Measurements from ENCODE around the gene GNG12. TPM values are rescaled to one million over a fixed set of nuclear protein-coding genes. Genes with fewer than 3 reads are reported as not detected.
A peak's percentile ranks its signal among the peaks of the same experiment; 100 is the strongest.
"Not testable (repeated sequence)": the region's sequence is repeated elsewhere in the genome, so short reads cannot be mapped to it uniquely, and the experiment has no call there.

Gene GNG12
- total and polyA plus RNA-seq, 2 donors (not counting 1 experiment from before 2014, with no cell fraction given), result not detected

GRCh38 chr1:67732750-67733151, 100.5 kb downstream of the GNG12 start:
- Histone ChIP-seq H3K36me3 (replicated peaks in 1 of 2; ENCODE audit: control extremely low read depth in 1 of 2, control insufficient read depth in 1 of 2, extremely low read depth in 1 of 2, insufficient read depth in 2 of 2, low read length in 1 of 2) (no peaks in the 10 kb centered on the region), H3K79me2 (ENCODE audit: control insufficient read depth, insufficient read depth, low read length) (no peaks in the 10 kb centered on the region), H3K27ac (ENCODE audit: low read length in 2 of 2) (no peak overlapping the region), H3K9me3 (ENCODE audit: control extremely low read depth in 1 of 3, control insufficient read depth in 2 of 3, insufficient read depth in 1 of 3, low read length in 2 of 3) (no peaks in the 10 kb centered on the region), H3K4me3 (ENCODE audit: control extremely low read depth in 1 of 5, extremely low read depth in 1 of 5, insufficient read depth in 1 of 5, low read depth in 2 of 5, low read length in 4 of 5) (no peak overlapping the region), H3K4me1 (ENCODE audit: control insufficient read depth in 2 of 2, insufficient read depth in 2 of 2, low read length in 2 of 2) (peaks cover 32 to 43% of the 10 kb centered on the region in 2 donors), H2AFZ (ENCODE audit: insufficient read depth, low read depth, low read length, poor library complexity, severe bottlenecking) (no peak overlapping the region), H3K4me2 (replicated peaks; ENCODE audit: low read depth, low read length, poor library complexity, severe bottlenecking) (no peak overlapping the region), H4K20me1 (ENCODE audit: control insufficient read depth, insufficient read depth, low read length, poor library complexity, severe bottlenecking) (no peaks in the 10 kb centered on the region), H3K9ac (ENCODE audit: low read length) (no peak overlapping the region), H3K27me3 (replicated peaks in 1 of 4; ENCODE audit: control extremely low read depth in 1 of 4, control insufficient read depth in 3 of 4, insufficient read depth in 4 of 4, low read length in 3 of 4) (no peaks in the 10 kb centered on the region)
- H3K27ac Mint-ChIP-seq, result peak overlapping the region; percentile 39
- H3K27me3 Mint-ChIP-seq, result no peaks in the 10 kb centered on the region
- POLR2A ChIA-PET, result no interaction called here
- peaks cover 40% of the 10 kb centered on the region for H3K4me1 Mint-ChIP-seq
- DNase-seq, result no peak
- H3K4me3 Mint-ChIP-seq, result no peak overlapping the region
- no peaks in the 10 kb centered on the region for H3K9me3 Mint-ChIP-seq (ENCODE audit: insufficient read depth)
- intact Hi-C loops (cut with micrococcal nuclease), result no loop called here
- no peak for ATAC-seq (ENCODE audit: low read depth)
- CTCF ChIA-PET, result interaction anchor here (0.6 to 0.7 kb wide), 2 partner anchors 11 to 28 kb away, joined by 3 read pairs; no protein-coding TSS in a partner anchor
- 80% methylated on average over 5 of the region's 6 CpGs for WGBS (ENCODE audit: insufficient coverage)
- TF ChIP-seq EZH2 (IDR thresholded peaks at IDR 0.05; ENCODE audit: borderline replicate concordance, insufficient read depth, low read depth, low read length, poor library complexity, severe bottlenecking), result no peak
- TF ChIP-seq, protein P1, sequence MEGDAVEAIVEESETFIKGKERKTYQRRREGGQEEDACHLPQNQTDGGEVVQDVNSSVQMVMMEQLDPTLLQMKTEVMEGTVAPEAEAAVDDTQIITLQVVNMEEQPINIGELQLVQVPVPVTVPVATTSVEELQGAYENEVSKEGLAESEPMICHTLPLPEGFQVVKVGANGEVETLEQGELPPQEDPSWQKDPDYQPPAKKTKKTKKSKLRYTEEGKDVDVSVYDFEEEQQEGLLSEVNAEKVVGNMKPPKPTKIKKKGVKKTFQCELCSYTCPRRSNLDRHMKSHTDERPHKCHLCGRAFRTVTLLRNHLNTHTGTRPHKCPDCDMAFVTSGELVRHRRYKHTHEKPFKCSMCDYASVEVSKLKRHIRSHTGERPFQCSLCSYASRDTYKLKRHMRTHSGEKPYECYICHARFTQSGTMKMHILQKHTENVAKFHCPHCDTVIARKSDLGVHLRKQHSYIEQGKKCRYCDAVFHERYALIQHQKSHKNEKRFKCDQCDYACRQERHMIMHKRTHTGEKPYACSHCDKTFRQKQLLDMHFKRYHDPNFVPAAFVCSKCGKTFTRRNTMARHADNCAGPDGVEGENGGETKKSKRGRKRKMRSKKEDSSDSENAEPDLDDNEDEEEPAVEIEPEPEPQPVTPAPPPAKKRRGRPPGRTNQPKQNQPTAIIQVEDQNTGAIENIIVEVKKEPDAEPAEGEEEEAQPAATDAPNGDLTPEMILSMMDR (IDR thresholded peaks at IDR 0.05), result no peak

- Mint-ChIP-seq H3K4me3 (no peak overlapping the region), H3K9me3 (ENCODE audit: insufficient read depth) (no peaks in the 10 kb centered on the region), H3K4me1 (peaks cover 30% of the 10 kb centered on the region), H3K27me3 (no peaks in the 10 kb centered on the region), H3K27ac (no peak overlapping the region)
- no peak overlapping the region for H2AFZ ChIP-seq (ENCODE audit: insufficient read depth, low read depth, low read length, poor library complexity, severe bottlenecking)
- ATAC-seq (ENCODE audit: low read depth) (no peak), DNase-seq (no peak)
- intact Hi-C loops (cut with micrococcal nuclease), result no loop called here
- H3K4me1 ChIP-seq (ENCODE audit: control insufficient read depth in 2 of 2, insufficient read depth in 2 of 2, low read length in 2 of 2), result peaks cover 25 to 33% of the 10 kb centered on the region in 2 donors
- no peaks in the 10 kb centered on the region for H3K27me3 ChIP-seq (replicated peaks in 1 of 4; ENCODE audit: control extremely low read depth in 1 of 4, control insufficient read depth in 3 of 4, insufficient read depth in 4 of 4, low read length in 3 of 4)
- ChIA-PET POLR2A (no interaction called here), CTCF (no interaction called here)
- H3K36me3 ChIP-seq (replicated peaks in 1 of 2; ENCODE audit: control extremely low read depth in 1 of 2, control insufficient read depth in 1 of 2, extremely low read depth in 1 of 2, insufficient read depth in 2 of 2, low read length in 1 of 2), result no peaks in the 10 kb centered on the region
- WGBS (ENCODE audit: insufficient coverage), result 100% methylated on average over 2 of the region's 2 CpGs
- H3K9me3 ChIP-seq (ENCODE audit: control extremely low read depth in 1 of 3, control insufficient read depth in 2 of 3, insufficient read depth in 1 of 3, low read length in 2 of 3), result no peaks in the 10 kb centered on the region
- H4K20me1 ChIP-seq (ENCODE audit: control insufficient read depth, insufficient read depth, low read length, poor library complexity, severe bottlenecking), result no peaks in the 10 kb centered on the region
- TF ChIP-seq, protein P1 (IDR thresholded peaks at IDR 0.05), result no peak
- TF ChIP-seq EZH2 (IDR thresholded peaks at IDR 0.05; ENCODE audit: borderline replicate concordance, insufficient read depth, low read depth, low read length, poor library complexity, severe bottlenecking), result no peak
- H3K27ac ChIP-seq (ENCODE audit: low read length in 2 of 2), result no peak overlapping the region
- no peak overlapping the region for H3K9ac ChIP-seq (ENCODE audit: low read length)
- no peak overlapping the region for H3K4me2 ChIP-seq (replicated peaks; ENCODE audit: low read depth, low read length, poor library complexity, severe bottlenecking)
- H3K79me2 ChIP-seq (ENCODE audit: control insufficient read depth, insufficient read depth, low read length), result no peaks in the 10 kb centered on the region
- no peak overlapping the region for H3K4me3 ChIP-seq (ENCODE audit: control extremely low read depth in 1 of 5, extremely low read depth in 1 of 5, insufficient read depth in 1 of 5, low read depth in 2 of 5, low read length in 4 of 5)
These were observed 101.9 kb downstream of the GNG12 start for GRCh38 chr1:67731322-67731721.

DNA sequence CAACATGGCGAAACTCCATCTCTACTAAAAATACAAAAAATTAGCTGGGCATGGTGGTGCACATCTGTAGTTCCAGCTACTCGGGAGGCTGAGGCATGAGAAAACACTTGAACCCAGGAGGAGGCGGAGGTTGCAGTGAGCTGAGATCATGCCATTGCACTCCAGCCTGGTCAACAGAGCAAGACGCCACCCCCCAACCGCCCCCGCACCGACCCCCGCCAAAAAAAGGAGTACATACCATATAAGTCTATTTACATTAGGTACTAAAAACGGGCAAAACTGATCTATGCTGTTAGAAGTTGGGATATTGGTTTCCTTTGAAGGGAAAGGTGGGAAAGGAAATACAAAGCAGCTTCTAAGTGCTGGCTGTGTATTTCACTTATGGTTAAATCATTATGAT, 103.0 kb downstream of the GNG12 start:
- H3K79me2 ChIP-seq (ENCODE audit: control insufficient read depth, insufficient read depth, low read length); H4K20me1 ChIP-seq (ENCODE audit: control insufficient read depth, insufficient read depth, low read length, poor library complexity, severe bottlenecking); H3K27me3 Mint-ChIP-seq; H3K4me3 Mint-ChIP-seq; intact Hi-C loops (cut with micrococcal nuclease); H3K9ac ChIP-seq (ENCODE audit: low read length); H3K36me3 ChIP-seq (replicated peaks in 1 of 2; ENCODE audit: control extremely low read depth in 1 of 2, control insufficient read depth in 1 of 2, extremely low read depth in 1 of 2, insufficient read depth in 2 of 2, low read length in 1 of 2); H3K4me2 ChIP-seq (replicated peaks; ENCODE audit: low read depth, low read length, poor library complexity, severe bottlenecking); ATAC-seq (ENCODE audit: low read depth); H2AFZ ChIP-seq (ENCODE audit: insufficient read depth, low read depth, low read length, poor library complexity, severe bottlenecking); CTCF ChIA-PET; H3K27ac Mint-ChIP-seq; H3K9me3 ChIP-seq (ENCODE audit: control extremely low read depth in 1 of 3, control insufficient read depth in 2 of 3, insufficient read depth in 1 of 3, low read length in 2 of 3); H3K27ac ChIP-seq (ENCODE audit: low read length in 2 of 2); H3K4me3 ChIP-seq (ENCODE audit: control extremely low read depth in 1 of 5, extremely low read depth in 1 of 5, insufficient read depth in 1 of 5, low read depth in 2 of 5, low read length in 4 of 5); DNase-seq; H3K9me3 Mint-ChIP-seq (ENCODE audit: insufficient read depth); H3K27me3 ChIP-seq (replicated peaks in 1 of 4; ENCODE audit: control extremely low read depth in 1 of 4, control insufficient read depth in 3 of 4, insufficient read depth in 4 of 4, low read length in 3 of 4); POLR2A ChIA-PET: not testable (repeated sequence)
- WGBS (ENCODE audit: insufficient coverage), result 94% methylated on average over 3 of the region's 9 CpGs
- peaks cover 15 to 24% of the 10 kb centered on the region in 2 donors for H3K4me1 ChIP-seq (ENCODE audit: control insufficient read depth in 2 of 2, insufficient read depth in 2 of 2, low read length in 2 of 2)
- peaks cover 20% of the 10 kb centered on the region for H3K4me1 Mint-ChIP-seq
